Measurements from ENCODE around the gene PVR.
A peak's percentile ranks its signal among the peaks of the same experiment; 100 is the strongest.

The PVR gene

DNA sequence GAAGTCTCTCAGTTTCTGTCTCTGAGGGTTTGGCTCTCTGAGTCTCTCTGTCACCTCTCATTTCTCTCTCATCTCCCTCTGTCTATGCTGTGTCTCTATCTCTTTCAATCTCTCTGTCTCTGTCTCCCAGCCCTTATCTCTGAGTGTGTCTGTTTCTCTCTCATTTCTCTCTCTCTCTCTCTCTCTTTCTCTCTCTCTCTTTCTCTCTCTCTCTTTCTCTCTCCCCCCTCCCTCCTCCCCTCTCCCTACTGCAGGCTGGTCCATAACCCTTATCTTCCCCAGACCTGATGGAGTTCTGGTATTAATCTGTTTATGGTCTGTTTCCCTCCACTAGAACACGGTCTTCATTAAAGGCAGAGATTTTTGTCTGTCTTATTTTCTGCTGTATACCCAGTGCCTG lies 1.3 kb upstream of the PVR start:
- no peak for DNase-seq (ENCODE audit: low spot score)
- FAIRE-seq, result no peak

DNA sequence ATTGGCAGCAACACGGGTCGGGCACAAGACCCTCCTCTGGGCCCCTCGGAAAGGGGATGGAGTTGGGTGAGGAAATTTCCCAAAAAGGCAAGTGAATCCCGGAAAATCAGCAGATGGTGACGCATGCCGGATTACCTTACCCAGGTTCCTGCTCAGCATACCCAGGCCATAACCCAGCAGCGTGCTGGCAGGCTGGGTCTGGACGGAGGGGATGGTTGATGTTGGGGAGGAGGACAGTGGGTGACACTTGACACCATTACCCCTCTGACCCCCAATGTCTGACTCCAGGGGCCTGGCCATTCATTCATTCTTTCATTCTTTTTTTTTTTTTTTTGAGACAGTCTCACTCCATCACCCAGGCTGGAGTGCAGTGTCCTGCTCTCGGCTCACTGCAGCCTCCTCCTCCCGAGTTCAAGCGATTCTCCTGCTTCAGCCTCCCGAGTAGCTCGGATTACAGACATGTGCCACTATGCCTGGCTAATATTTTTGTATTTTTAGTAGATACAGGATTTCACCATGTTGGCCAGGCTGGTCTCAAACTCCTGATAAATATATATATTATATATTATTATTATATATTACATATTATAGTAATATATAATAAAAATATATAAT lies 799 bp downstream of the PVR start:
- FAIRE-seq (no peak), DNase-seq (ENCODE audit: low spot score) (peak; percentile 28)

DNA sequence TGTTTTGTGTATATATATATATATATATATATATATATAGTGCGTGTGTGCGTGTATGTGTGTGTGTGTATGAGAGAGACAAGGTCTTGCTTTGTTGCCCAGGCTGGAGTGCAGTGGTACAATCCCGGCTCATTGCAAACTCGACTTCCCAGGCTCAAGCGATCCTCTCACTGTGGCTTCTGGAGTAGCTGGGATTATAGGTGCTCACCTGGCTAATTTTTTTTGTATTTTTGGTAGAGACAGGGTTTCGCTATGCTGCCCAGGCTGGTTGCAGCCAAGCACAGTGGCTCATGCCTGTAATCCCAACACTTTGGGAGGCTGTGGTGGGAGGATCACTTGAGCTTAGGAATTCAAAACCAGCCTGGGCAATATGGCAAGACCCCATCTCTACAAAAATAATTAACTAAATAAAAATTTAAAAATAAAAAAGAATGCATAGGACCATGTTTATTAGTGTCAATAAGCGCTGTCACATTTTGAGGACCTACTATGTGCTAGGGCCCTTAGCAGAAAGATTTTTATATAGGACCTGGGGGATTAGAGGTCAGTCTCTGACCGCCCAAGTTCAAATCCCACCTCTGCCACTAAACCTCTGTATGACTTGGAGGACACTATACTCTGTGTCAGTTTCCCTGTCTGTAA lies 1.8 kb downstream of the PVR start:
- no peak for FAIRE-seq

DNA sequence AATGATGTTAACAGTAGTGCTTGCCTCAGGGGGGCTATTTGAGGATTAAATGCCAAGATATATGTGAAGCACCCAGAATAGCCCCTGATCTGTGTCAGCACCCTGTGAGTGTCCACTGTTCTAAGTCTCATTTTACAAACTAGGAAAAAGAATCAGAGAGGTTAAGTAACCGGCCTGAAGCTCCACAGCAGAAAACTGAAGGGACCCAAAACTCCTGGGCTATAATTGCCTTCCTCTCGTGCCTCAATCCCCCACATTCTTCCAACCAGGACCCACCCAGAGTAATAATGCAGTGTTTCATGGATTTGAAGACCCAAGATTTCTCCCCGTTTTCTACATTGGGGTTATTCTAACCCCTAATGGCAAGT lies 2.3 kb downstream of the PVR start:
- no peak for FAIRE-seq
- no peak for DNase-seq (ENCODE audit: low spot score)

More for the DNA sequence above, 1.8 kb downstream of the PVR start:
- DNase-seq (ENCODE audit: low spot score), result no peak

DNA sequence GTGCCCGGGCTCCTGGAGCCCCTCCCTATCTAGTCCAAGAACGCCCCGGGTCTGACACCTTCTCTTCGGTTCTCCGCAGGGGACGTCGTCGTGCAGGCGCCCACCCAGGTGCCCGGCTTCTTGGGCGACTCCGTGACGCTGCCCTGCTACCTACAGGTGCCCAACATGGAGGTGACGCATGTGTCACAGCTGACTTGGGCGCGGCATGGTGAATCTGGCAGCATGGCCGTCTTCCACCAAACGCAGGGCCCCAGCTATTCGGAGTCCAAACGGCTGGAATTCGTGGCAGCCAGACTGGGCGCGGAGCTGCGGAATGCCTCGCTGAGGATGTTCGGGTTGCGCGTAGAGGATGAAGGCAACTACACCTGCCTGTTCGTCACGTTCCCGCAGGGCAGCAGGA lies 3.4 kb downstream of the PVR start:
- DNase-seq (ENCODE audit: low spot score), result no peak
- FAIRE-seq, result no peak

DNA sequence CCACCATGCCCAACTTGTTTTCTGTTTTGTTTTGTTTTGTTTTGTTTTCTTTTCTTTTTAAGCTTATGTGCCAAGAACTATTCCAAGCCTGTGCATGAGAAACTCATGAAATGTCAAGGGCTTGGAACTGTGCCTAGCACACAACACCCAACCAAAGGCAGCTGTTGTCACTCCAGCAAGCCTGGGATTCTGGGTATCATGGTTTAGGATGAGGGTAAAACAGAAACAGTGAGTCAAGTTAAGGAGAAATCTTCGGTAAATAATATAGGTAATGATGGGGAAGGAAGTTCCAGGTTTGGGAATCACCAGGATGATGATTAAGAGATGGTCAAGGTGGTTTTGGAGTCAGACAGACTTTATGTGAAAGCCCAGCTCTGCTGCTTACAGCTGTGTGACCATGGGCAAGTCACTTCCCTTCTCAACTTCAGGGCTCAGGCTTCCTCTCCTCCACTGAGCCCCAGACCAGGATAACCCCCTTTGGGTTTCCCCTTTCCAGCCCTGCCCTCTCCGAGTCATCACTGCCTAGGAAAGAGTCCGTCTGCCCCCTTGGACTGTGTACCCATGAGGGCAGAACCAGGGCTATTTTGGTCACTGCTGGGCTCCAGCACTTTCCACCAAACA lies 5.0 kb downstream of the PVR start:
- peak; percentile 77 for DNase-seq (ENCODE audit: low spot score)
- FAIRE-seq, result peak; percentile 83

DNA sequence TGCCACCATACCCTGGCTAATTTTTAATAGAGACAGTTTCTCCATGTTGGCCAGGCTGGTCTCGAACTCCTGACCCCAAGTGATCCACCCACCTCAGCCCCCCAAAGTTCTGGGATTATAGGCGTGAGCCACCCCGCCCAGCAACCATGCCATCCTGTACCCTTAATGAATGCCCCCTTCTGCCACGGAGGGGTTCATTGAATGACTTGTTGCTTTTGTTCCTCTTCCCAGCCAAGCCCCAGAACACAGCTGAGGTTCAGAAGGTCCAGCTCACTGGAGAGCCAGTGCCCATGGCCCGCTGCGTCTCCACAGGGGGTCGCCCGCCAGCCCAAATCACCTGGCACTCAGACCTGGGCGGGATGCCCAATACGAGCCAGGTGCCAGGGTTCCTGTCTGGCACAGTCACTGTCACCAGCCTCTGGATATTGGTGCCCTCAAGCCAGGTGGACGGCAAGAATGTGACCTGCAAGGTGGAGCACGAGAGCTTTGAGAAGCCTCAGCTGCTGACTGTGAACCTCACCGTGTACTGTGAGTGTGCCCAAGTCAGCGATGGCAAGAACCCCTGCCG lies 6.0 kb downstream of the PVR start:
- no peak for FAIRE-seq
- no peak for DNase-seq (ENCODE audit: low spot score)

DNA sequence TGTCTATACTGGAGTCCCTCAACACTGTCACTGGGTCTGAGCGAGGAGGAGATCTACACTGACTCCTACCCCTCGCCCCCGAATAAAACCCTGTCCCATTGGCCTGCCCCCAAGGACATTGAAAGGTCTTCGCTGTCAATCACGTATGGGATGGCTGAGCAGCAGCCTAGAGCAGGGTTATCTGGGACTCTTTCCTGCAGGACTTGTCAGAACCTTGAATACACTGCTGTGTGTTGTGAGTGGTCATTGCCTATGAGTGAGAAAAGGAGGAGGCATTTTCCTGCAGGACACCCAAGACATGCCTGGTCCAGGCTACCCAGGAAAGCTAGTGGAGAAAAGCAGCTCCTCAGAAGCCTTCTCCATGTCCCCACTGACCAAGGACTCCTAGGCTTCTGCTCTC lies 9.6 kb downstream of the PVR start:
- FAIRE-seq, result no peak

DNA sequence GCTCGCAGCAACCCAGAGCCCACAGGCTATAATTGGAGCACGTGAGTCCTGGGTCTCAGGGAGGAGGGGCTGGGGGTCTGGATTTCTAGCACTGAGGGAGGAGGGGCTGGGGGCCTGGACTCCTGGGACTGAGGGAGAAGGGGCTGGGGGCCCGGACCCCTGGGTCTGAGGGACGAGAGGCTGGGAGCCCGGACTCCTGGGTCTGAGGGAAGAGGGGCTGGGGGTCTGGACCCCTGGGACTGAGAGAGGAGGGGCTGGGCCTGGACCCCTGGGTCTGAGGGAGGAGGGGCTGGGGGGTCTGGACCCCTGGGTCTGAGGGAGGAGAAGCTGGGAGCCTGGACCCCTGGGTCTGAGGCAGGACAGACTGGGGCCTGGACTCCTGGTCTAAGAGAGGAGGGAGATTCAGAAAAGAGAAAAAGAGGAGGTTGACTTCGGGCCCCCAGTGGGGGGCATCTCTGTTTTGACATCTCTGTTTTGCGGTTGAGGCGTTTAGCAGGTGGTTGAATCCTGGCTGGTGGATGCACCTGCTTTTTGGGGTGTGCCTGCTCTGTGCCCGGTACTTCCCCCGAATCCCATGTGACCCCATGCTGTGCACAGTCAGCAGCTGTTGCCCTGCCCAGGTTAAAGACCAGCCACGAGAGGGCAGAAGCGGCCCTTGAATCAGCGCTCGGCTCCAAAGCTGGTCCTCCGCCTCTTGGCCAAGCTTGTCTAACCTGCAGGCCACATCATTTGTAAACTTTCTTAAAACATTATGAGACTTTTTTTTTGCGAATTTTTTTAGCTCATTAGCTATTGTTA lies 10.5 kb downstream of the PVR start:
- no peak for DNase-seq (ENCODE audit: low spot score)
- no peak for FAIRE-seq

More for the DNA sequence above, 9.6 kb downstream of the PVR start:
- DNase-seq (ENCODE audit: low spot score), result no peak

DNA sequence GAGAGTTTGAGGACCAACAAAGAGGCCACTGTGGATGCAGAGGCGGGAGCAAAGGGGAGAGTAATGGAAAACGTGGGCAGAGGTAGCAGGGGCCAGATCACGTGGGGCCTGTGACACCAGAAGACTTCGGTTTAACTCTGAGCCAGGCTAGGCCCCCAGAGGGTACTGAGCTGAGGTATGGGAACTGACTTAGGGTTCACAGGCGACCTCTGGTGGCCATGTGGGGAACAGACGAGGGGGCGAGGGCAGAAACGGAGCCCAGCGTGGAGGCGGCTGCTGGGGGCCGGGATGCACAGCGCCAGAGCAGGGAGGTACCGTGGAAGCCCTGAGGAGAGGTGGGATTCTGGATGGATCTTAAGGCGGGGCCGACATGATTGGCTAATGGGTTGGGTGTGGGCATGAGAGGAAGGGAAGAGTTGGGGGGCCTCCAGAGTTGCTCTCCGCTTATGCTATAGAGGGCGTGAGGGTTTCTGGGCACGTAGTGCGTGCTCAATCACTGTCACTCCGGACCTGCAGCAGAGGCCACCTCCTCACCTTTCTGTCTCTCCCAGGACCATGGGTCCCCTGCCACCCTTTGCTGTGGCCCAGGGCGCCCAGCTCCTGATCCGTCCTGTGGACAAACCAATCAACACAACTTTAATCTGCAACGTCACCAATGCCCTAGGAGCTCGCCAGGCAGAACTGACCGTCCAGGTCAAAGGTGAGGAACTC lies 13.7 kb downstream of the PVR start:
- DNase-seq (ENCODE audit: low spot score), result no peak
- FAIRE-seq, result no peak

DNA sequence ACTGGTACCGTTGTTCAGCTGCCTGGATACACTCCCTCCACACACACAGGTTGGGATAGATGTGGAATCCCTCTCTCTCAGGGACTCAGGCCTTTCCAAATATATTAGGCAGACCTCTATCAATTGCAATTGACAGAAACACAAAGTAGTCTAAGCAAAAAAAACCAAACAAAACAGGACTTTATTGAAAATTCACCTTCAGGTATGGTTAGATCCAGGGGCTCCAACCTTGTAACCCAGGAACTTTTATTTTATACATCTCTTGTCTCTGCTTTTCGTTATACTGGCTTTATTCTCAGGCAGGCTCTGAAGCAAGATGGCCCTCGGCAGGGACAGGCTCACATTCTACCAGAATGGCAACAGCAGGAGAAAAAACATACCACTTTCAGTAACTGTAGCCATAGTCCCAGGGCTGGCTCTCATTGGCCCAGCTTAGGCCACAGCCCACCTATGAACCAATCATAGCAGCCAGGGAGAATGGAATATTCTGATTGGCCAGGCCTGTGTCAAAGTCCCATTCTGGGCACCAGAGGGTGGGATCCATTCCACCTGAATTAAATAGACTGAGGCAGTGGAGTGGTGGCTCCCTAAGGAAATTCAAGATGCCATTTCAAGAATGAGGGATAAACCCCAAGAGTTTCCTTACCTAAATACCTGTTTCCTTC lies 14.5 kb downstream of the PVR start:
- DNase-seq (ENCODE audit: low spot score) (no peak), FAIRE-seq (no peak)

DNA sequence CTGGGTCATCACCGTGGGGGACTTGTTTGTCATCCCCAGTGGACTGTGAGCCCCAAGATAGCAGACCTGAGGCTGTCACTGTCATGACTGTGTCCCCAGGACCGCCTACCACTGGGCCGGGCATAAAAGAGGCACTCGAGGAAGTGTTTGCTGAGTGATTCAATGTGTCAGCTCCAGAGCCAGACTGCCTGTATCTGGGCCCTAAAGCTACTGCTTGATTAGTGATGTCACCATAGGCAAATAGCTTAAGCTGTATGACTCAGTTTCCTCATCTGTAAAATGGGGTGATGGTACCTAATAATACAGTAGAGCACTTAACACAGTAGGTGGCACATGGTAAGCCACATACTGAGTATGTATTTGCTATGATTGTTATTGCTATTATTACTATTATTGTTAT lies 16.4 kb downstream of the PVR start:
- no peak for FAIRE-seq
- DNase-seq (ENCODE audit: low spot score), result no peak

DNA sequence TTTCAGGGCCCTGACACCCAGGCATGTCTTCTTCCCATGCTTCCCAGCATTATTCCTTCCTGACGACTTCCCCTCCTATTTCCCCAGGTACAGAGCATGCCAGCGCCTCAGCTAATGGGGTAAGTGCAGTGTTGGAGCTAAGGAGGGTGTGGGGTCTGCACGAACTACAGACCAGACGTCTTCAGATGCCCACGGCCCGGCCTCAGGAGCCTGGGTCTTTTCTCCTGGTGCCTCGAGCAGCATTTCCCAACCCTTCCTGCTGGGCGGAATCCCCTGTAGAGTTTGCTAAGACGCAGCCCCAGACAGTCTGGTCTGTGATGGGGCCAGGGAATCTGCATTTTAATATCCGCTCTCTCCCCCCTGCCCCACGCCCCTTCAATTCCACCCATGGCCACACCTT lies 17.5 kb downstream of the PVR start:
- FAIRE-seq, result no peak
- no peak for DNase-seq (ENCODE audit: low spot score)

DNA sequence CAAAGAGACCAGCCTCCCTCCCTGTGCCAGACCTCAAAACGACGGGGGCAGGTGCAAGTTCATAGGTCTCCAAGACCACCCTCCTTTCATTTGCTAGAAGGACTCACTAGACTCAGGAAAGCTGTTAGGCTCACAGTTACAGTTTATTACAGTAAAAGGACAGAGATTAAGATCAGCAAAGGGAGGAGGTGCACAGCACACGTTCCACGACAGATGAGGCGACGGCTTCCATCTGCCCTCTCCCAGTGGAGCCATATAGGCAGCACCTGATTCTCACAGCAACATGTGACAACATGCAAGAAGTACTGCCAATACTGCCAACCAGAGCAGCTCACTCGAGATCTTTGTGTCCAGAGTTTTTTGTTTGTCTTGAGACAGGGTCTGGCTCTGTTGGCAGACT lies 18.2 kb downstream of the PVR start:
- no peak for DNase-seq (ENCODE audit: low spot score)
- FAIRE-seq, result no peak

DNA sequence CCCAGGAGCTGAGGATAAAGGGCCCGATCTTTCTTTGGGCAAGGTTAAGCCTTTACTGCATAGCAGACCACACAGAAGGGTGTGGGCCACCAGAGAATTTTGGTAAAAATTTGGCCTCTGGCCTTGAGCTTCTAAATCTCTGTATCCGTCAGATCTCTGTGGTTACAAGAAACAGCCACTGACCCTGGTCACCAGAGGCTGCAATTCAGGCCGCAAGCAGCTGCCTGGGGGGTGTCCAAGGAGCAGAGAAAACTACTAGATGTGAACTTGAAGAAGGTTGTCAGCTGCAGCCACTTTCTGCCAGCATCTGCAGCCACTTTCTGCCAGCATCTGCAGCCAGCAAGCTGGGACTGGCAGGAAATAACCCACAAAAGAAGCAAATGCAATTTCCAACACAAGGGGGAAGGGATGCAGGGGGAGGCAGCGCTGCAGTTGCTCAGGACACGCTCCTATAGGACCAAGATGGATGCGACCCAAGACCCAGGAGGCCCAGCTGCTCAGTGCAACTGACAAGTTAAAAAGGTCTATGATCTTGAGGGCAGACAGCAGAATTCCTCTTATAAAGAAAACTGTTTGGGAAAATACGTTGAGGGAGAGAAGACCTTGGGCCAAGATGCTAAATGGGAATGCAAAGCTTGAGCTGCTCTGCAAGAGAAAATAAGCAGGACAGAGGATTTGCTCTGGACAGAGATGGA lies 19.1 kb downstream of the PVR start:
- no peak for FAIRE-seq
- DNase-seq (ENCODE audit: low spot score), result no peak

DNA sequence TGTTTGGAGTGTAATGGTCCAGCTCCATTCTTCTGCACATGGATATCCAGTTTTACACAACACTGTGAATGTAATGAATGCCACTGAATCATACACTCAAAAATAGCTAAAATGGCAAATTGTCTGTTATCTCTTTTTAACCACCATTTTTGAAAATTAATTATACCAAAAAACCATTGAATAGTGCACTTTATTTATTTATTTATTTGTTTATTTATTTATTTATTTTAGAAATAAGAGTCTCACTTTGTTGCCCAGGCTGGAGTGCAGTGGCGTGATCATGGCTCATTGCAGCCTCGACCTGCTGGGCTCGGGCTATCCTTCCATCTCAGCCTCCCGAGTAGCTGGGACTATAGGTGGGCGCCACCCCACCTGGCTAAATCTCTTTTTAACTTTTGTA lies 20.3 kb downstream of the PVR start:
- FAIRE-seq (no peak), DNase-seq (ENCODE audit: low spot score) (no peak)

DNA sequence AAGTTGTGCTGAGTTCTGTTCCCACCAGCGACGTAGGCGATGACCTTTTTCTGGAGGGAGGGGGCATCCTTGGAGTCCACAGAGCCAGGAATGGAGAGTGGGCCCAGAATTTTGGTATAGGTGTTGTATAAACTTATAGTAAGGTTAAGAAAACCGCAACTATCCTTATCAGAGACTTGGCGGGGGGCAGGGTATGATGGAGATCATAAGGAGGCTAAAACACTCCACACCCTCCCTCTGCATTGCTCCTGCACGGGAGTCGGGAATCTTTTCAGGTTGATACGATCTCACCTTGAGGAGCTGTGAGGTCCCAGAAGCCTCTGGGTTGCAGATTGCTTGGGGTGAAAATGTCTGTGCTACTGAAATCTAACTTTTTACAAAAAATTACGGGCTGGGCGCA lies 21.3 kb downstream of the PVR start:
- DNase-seq (ENCODE audit: low spot score) (no peak), FAIRE-seq (no peak)

DNA sequence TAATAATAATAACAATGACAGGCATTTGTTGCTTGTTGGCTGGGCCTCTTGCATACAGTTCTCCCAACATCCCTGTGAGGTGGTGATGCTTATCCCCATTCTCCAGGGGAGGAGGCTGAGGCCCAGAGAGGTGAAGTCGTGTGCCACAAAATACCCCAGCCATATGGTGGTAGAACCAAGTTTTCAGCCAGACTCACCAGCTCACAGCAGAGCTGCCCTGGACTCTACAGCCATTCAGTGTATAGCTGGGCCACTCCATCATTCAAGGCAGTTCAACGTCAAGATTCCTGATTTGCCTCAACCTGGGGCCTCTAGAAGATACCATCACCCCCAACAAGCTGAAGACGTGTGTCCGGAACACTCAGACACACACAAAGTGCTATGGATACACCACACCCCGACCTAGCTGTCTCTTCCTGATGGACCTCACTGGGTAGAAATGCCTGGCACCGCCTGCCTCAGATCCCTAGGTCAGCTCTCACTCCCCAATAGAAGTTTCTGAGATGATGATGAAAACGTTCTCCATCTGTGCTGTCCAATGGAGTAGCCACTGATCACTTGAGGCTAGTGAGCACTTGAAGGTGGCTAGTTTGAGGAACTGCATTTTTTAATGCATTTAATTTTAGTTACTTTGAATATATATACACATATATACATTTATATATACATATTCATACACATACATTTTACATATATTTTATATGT lies 23.3 kb downstream of the PVR start:
- DNase-seq (ENCODE audit: low spot score) (no peak), FAIRE-seq (no peak)

DNA sequence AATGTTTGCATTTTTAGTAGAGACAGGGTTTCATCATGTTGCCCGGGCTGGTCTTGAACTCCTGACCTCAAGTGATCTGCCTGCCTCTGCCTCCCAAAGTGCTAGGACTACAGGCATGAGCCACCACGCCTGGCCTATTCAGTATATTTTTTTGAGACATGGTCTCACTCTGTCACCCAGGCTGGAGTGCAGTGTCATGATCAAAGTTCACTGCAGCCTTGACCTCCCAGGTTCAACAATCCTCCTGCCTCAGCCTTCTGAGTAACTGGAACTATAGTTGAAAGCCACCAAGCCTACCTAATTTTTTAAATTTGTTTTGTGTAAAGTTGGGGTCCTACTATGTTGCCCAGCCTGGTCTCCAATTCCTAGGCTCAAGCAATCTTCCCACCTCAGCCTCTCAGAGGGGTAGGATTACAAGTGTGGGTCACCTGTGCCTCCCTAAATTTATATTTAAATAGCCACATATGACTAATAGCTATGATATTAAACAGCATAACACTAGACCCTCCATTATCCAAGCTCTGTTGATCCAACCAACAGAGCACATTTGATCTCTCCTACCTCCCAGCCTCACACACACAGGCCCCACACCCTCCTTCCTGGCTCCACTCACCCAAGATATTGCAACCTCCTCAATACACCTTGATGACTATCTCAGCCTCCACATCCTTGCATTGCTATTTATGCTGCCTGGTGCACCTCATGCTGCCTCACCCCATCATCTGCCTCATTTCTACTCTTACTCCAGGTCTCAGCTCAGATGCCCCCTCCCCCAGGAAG lies 25.5 kb downstream of the PVR start:
- FAIRE-seq (no peak), DNase-seq (ENCODE audit: low spot score) (no peak)

Measured in RCC 7860 (cell line).